HL-60/S4 treated with phorbol 12-myristate 13-acetate at 8.2 ng/mL for 4 days and 3 days (cell line): Measurements from ENCODE around the gene DOCK3.
"Not testable (repeated sequence)": the region's sequence is repeated elsewhere in the genome, so short reads cannot be mapped to it uniquely, and the experiment has no call there.

Source experiments
- in situ Hi-C: fragments of 300-500 bp; cut with MboI; formaldehyde crosslinking; loops from 2 replicates; pipeline ENCODE4 v1.15.0; 2022; ENCODE audit warnings: low sequenced_read_pairs

DOCK3 gene

DNA sequence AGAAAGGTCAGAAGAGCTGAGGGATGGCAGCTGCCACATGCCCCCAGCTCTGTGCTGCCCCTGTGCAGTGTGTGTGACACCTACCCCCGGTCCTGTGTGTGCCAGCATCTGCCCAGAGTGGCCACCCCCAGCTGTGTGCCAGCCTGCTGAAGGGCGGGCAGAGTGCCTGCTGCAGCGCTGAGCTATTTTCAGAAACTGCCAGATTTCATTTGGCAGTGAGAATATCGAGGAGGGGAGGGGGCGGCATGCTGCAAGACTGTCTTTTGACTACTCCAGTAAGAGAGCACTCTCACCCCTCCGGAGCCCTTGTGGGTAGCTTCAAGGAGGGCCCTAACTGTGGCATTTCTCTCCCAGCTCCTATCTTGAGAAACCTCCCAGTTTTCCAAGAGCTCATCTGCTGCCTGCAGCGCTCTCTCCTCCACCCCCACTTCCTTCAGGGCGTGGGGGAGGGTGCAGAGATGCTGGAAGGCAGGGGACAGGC lies 25.2 kb upstream of the DOCK3 start:
- in situ Hi-C loops: no loop called here

DNA sequence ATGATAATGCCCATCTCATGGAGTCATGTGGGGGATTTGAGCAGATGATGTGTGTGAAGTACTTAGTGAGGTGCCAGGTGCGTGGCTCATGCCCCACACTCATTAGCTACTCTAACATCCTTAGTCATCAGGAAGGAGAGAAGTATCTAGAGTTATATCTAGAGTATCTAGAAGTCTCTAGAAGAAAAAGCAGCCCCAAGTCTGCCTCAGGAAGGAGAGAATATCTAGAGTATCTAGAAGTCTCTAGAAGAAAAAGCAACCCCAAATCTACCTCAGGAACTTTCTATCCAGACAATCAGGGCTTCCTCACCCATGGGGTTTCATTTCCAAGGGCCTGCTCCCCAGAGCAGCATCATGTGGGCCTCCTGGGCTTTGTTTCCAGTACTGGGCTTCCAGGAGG lies 24.7 kb upstream of the DOCK3 start:
- in situ Hi-C loops: no loop called here

DNA sequence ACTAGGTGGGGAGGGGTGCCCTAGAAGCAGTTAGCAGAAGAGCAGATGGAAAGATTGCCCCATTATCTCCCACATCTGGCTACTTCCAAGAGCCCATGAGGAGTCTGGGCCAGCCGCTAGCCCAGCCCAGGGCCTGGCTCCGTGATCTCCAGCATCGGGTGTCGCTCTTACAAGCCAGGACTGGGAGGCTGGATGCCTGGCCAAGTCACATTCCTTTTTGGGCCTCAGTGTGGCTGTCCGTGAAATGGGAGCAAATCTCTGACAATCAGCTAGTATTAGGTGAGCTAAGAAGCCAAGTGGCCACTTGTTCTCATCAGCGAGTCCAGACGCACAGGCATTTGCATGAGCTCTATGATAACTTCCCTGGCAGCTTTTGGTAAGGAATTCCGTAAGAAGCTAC lies 23.3 kb upstream of the DOCK3 start:
- in situ Hi-C loops: no loop called here

DNA sequence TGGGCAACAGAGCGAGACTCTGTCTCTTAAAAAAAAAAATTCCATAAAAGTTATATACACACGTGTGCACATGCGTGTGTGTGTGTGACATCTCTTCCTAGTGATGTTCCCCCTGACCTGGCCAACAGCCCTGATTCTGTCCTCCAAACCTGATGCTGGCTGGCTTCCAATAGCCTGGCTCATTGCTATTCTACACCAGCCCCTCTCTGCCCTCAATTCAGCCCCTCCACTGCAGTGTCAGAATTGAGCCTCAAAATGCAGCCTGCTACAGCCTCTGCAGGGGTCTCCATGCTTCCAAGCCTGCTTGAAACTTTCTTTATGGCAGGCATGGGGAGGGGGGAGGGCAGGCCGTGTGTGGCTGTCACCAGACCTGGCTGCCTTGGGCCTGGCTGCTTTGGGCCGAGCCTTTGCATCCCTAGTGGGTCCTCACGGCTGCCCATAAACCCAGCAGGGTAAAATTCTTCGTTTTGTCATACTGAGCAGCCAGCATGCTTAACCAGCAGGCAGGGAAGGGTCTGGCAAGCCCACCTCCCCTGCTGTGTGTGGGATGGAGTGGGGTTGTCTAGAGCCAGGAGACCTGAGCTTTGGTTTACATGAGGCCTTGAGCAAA lies 22.7 kb upstream of the DOCK3 start:
- in situ Hi-C loops: no loop called here

DNA sequence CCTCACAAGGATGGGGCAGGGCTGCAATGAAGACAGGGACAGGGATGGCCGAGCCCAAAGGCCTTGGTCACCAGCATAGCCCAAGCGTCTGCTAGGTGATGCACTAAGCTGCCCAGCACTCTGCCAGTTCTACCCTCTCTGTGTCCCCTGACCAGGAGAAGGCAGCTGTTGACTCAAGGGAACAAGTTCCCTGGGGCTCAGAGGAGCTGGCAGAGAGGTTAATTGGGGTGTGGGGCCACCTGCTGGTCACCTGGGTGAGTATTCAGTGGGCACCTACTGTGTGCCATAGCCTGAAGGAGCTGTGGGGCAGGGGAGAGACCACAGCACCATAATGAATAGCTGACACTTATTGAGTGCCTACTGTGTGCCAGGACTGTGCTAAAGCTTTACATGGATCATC lies 22.0 kb upstream of the DOCK3 start:
- in situ Hi-C loops: no loop called here

DNA sequence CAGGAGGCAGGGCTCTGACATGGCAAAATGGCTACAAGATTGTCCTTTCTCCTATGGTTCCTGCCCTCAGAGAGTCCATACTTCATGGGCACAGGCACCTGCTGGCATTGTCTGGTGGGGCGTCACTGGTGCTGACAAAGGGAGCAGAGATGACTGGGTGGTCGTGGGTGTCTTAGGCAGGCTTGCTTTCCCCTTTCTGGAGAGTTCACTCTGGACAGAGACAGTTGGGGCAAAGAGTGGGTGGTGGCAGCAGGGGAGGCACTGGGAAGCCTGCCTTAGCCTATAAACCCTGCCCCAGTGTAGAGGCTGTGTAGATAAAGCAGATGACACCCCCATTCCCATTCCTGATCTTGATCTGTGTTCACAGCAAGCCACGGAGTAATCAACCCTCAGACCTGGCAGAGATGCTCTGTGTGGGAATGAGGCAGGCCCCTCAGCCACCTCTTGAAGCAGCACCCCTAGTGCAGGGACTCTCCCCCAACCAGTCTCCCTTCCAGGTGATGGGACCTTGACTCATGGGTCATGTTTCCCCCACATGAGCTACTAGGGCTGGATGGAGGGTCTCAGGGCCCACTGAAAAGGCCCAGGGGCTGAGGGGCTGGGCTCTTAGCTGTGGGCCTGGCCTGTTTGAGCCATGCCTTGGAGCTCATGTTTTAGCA lies 20.7 kb upstream of the DOCK3 start:
- in situ Hi-C loops: no loop called here

DNA sequence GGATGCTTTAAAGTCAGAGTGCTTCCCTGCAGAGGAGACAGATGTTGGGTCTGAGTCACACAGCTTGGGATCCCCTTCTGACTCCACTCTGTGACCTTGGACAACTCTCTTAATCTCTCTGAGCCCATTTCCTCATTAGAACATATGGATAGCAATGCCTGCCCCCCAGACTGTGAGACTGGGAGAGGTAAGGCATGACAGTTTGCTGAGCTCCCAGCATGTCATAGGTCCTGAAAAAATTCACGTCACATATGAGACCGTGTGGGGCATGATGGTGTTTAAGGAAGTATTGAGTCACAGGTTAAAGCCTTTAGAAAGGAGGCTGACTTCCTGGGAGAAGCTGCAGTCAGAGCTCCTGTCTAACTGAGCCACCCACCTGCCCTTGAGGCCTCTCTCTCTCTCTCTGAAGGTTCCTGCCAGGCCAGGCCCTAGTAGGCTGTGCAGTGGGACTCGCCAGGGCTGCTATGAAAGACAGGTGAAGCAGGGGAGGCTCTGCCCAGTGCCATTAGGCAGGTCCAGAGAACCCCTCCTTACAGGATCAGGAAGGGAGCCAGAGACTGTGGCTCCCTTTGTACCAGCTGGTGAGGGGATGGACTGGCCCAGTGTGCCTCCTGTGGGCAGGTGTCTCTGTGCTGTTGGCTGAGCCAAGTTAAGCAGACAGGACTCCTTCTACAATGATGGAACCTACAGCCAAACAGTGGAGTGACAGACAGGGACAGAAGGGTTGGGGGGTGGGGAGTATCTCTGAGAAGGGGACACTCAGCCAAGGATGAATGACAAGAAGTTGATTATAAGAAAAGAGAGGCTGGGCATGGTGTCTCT lies 19.5 kb upstream of the DOCK3 start:
- in situ Hi-C loops: no loop called here

DNA sequence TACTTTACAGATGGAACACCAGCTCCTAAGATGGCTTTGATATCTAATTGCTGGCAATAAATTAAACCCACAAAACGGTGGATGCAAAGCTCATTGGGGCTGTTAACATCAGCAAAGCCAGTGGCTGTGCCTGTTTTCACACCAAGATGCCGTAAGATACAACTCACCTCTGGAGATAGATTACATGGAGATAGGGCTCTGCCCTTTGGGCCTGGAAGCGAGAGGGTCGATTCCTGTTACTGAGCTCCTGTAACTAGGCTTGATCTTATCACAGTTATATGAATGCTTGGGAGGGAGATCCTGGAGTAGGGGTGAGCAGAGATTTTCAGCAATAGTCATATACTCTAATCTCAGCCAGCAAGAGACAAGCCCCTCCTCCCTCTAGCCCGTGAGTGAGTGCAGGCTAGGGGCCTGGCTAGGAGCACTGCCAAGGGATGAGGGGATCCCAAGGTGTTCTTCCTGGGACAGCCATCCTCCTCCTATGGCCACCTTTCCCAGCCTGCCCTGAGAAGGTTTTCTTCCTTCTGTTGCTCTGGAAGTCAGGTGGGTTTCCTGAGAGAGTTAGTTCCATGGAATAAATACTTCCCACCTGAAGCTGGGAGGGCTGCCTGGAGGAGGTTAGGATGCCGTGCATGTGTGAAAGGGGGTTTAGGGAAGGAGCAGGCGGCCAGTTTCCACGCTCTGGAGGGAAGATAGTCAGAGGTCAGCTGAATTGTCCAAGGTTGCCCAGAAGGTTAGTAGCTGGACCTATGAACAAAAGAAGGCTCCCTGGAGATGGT lies 18.1 kb upstream of the DOCK3 start:
- in situ Hi-C loops: no loop called here

DNA sequence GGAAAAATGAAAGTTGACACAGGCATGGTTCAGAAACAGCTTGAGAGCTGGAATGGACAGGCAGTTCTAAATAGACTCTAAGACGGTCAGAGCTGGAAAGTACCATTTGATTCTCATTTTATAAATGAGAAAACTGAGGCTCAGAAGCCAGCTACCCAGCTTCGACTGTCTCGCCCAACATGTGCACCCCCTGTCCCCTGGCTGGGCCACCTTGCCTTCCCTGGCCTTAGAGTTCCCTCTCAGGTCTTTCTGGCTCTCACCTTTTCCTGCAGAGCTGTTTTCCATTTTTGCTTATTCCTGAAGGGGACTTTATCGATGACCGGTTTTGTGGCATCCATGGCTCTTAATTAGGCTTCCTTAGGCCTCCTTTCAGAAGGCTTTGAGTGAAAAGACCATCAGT lies 17.3 kb upstream of the DOCK3 start:
- in situ Hi-C loops: no loop called here

DNA sequence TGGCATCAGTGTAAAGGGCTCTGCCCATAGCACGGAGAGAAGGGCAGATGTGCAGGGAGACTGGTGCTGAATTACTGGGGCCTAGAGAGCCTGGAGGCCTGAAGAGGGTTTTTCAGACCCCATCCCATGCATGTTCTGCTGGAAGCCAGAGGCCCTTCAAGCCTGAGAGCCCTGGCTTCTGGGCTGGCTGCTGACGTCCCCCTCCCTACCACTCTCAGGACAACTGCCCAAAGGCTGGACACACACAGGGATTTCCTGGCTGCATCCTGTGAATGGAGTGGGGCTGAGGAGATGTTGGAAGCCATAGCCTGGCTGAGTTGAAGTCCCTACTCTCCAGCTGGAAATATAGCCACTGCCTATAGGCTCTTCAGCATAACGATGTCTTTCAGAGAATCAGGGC lies 16.9 kb upstream of the DOCK3 start:
- in situ Hi-C loops: no loop called here

DNA sequence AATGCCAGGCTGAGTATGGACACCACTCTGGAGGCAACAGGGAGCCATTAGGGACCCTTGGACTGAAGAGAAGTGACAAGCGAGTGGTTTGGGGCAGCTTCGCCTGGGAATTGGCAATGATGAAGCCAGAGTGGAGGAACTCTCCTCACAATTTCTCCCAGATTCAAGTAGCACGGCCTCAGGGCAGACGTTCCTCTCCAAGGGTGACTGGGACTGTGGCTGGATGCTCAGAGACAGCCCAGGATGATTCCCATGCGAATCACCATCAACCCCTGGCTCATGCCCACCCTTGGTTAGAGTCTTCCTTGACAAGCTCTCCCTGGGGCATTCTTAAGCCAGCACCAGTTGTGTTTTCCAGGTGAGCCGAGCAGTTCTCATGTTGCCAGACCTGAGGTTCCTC lies 16.3 kb upstream of the DOCK3 start:
- in situ Hi-C loops: no loop called here

DNA sequence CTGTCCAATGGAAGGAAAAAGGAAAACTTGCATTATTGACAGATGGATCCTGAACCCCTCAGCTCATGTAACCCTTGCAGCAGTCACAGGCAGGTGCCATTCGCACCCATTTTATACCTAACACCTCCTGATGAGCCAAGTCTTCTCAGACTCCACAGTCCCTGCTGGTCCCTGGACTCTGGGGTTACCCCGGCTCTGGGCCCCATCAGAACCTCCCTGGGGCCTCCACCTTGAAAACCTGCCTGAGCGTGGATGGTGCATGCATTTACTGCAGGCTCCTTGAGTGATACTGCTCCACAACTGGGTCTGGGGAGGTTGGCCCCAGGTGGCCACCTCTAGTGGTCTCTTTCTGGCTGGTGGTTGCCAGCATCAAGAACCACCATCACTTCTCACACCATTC lies 15.9 kb upstream of the DOCK3 start:
- in situ Hi-C loops: no loop called here

DNA sequence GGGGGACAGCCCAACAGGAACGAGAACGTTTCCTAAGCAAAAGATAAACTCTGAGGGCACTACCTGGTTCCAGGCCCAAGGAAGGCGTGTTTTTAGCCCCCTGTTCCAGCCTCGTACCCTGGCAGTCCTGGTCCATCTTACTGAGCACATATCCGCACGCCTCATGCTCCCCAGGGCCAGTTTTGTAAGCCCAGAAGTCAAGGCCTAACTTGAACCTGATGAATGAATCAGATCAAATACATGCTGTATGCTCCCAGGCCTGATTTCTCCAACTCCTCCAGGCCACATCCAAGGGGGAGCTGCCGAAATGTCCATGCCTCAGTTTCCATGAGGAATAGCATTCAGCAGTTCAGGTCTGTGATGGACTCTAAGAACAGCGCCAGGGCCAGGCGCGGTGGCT lies 14.3 kb upstream of the DOCK3 start:
- in situ Hi-C loops: no loop called here

DNA sequence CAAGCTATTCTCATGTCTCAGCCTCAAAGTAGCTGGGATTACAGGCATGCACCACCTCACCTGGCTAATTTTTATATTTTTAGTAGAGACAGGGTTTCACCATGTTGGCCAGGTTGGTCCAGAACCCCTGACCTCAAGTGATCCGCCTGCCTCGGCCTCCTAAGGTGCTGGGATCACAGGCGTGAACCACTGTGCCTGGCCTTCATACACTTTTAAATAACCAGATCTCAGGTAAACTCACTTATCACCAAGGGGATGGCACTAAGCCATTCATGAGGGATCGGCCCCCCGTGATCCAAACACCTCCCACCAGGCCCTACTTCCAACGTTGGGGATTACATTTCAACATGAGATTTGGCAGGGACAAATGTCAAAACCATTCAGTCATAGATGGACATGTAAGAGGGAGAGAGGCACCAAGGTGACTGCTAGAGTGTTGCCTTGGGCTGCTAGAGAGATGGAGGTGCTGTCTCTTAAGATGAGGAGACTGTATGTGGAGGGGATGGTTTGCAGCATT lies 13.3 kb upstream of the DOCK3 start:
- in situ Hi-C loops: no loop called here

DNA sequence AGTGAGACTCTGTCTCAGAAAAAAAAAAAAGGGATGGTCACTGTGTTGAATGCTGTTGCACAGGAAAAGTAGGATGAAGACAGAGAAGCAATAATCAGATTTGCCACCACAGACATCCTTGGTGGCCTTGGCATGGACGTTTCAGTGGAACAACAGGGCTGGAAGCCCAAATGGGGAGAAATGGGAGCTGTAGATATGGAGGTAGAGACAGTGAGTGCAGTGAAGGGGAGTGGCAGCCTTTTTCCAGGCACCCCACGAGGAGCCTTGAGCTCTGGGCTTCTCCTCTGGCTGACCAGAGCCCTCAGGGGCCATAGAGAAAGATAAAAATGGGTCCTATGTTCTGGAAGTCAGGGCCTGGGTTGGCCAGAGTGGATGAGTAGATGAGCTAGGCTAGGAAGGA lies 12.3 kb upstream of the DOCK3 start:
- in situ Hi-C loops: no loop called here

DNA sequence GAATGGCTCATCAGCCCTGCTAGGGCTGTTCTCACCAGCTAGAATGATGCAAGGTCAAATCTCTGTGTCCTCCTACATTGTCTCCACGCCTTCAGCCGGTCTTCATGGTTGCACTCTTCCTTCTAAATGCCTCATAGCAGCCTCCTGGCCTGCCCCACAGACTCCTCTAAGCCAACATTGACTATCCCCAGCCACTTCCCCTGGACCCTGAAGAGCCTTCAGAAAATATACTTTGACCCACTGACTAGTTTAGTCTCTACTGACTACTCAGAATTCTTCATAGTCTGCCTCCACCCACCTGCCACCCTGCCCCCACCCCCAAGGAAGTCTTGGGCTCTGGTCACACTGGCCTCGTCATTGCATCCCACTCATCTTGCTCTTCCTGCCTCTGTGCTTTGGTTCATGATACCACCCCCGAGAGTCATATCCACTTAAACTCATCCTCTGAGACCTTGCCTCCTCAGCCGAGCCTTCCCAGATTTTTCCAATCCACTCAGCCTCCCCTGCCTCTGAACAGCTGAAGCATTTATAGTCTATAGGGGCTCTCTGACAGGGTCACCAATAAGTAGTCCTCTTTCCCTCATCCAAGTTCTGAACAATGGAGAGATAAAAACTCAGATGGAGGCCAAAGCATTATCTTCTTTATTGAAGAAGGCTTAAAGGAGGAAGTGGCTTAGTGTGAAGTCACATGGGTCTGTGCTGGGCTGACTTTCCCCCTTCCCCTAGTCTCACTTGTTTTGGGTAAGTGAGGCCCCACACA lies 9.5 kb upstream of the DOCK3 start:
- in situ Hi-C loops: no loop called here

DNA sequence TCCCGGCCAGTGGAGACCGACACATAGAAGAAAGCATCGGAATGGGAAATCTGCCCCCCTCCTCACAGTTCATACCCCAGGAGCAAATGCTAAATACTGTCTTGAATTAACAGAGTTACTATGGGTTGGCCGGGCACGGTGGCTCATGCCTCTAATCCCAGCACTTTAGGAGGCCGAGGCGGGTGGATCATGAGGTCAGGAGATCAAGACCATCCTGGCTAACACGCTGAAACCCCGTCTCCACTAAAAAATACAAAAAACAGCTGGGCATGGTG lies 8.9 kb upstream of the DOCK3 start:
- in situ Hi-C loops: not testable (repeated sequence)

DNA sequence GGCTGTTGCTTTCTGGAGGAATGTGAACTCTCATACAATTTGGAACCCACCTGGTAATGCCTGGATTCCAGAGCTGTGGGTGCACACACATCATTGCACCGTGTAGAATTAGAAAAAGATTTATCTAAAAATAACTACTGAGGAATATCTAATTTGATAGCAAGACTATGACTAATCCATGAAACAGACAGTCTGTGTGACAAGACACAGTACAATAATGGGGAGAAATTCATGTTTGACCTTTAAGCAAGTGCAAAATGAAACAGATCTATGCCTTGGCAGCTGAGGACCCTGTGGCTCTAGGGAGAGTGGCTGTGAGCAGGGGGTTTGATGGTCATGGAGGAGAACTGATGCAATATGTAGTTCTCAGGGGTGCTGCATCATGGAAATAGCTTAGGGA lies 7.9 kb upstream of the DOCK3 start:
- in situ Hi-C loops: no loop called here

DNA sequence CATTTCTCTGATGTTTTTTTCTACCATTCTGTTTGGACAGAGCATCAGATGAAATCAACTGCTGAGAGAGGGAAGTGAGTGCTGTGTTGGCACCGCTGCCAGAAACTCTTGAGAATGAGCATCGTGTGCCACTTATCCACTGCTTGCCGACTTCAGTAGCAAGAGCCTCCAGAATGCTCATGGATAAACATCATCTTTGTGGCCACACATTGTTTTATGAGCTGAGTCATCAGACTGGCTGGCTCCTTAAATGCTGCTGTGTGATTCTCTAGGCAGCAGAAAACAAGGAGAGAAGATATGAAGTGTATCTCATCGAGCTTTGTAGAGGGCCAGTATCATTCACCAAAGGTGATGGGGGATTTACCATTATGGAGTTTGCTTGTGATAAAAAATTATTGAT lies 3.4 kb upstream of the DOCK3 start:
- in situ Hi-C loops: no loop called here

DNA sequence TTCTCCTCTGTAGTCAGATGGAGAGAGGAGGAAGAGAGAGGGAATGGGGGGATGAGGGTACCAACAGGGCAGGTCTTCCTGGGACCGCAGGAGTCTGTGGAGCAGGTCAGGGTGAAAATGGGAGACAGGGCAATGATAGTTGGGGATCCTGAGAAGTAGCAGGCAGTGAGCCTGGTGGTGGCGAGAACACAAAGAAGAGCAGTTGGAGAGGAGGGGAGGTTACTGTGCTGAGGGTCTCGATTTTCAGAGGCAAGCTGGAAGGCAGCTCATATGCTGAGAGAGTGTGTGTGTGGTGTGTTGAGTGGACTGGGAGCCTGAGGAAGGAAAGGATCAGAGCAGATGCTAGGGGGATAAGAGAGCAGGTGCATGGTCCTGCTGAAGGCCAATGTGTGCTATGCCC lies 2.1 kb upstream of the DOCK3 start:
- in situ Hi-C loops: no loop called here

DNA sequence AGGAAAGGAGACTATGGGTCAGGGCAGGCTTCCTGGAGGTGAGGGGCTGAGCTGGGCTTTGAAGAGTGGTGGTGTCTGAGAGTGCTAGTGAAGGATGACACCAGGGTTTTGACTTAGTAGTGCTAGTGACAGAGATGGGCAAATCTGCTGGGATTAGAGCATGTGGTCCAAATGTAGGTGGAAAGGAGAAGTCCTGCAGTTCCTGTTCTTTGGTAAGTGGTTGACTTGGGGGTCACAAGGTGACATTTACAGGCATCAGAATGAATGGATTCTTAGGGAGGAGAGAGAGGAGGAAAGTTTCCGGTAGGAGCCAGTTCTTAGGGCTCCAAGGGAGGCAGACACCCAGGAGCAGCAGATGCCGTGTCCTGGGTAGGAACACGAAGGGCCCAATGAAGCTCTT lies 796 bp upstream of the DOCK3 start:
- in situ Hi-C loops: no loop called here
